Mesothelial cell of epicardium (in vitro differentiated cells): ENCODE measurements around the gene RIPPLY3. TPM values are rescaled to one million over a fixed set of nuclear protein-coding genes. Genes with fewer than 3 reads are reported as not detected.

ENCODE experiments used
- DNase-seq, 2 experiments: peaks; one replicate each; pipeline ENCODE4 v3.0.0; 2021; ENCODE audit warnings: low spot score in 2 of 2; ENCODE audit not compliant: unreplicated experiment in 2 of 2
- H3K27ac Mint-ChIP-seq: 2 replicates; pipeline ENCODE4 v1.8.0; 2021; ENCODE audit warnings: mixed read lengths
- H3K27me3 Mint-ChIP-seq: 2 replicates; pipeline ENCODE4 v1.8.0; 2021; ENCODE audit warnings: low read depth, mixed read lengths
- H3K36me3 Mint-ChIP-seq: 2 replicates; pipeline ENCODE4 v1.8.0; 2021; ENCODE audit warnings: mixed read lengths
- H3K4me1 Mint-ChIP-seq: 2 replicates; pipeline ENCODE4 v1.8.0; 2021; ENCODE audit warnings: mixed read lengths
- H3K4me3 Mint-ChIP-seq: 2 replicates; pipeline ENCODE4 v1.8.0; 2021; ENCODE audit warnings: mild to moderate bottlenecking, moderate library complexity, mixed read lengths
- H3K9me3 Mint-ChIP-seq: 2 replicates; pipeline ENCODE4 v1.8.0; 2021; ENCODE audit warnings: mixed read lengths
- CTCF ChIP-seq: fragments of 200-600 bp; sonication (generic); IDR thresholded peaks from one replicate; pipeline ENCODE4 v1.5.0; 2021; ENCODE audit warnings: antibody characterized with exemption; ENCODE audit not compliant: unreplicated experiment
- total RNA-seq: library from RNA; stranded (reverse); gene quantifications from 3 replicates; pipeline ENCODE4 v1.2.1, GENCODE V29; 2021

RIPPLY3 gene
- total RNA-seq, 1 donor from 2014 or later, result 0.54 TPM

DNA sequence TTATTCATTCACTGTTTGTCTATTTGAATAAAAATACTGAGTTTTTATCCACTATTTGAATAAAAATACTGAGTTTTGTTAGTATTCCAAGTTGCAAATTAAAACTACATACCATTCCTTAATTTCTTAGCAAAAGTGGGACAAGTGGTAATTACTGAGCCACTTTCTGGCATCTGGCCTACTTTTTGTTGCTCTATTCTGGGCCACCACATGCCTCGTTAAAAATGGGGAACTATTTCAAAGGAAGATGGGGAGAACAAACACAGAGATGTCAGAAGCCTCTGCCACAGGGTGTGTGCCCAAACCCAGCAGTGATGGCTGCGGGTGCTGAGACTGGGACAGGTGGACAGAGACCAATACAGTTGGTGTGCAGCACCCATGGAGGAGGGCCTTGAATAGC lies 51.8 kb downstream of the RIPPLY3 start:
- no peak for TF ChIP-seq CTCF
- no peak overlapping the region for H3K27ac Mint-ChIP-seq
- DNase-seq, result no peak
- no peak overlapping the region for H3K4me3 Mint-ChIP-seq
- H3K36me3 Mint-ChIP-seq, result no peaks in the 10 kb centered on the region
- peaks cover 28% of the 10 kb centered on the region for H3K4me1 Mint-ChIP-seq
- H3K9me3 Mint-ChIP-seq, result peaks cover 6% of the 10 kb centered on the region
- H3K27me3 Mint-ChIP-seq, result no peaks in the 10 kb centered on the region

DNA sequence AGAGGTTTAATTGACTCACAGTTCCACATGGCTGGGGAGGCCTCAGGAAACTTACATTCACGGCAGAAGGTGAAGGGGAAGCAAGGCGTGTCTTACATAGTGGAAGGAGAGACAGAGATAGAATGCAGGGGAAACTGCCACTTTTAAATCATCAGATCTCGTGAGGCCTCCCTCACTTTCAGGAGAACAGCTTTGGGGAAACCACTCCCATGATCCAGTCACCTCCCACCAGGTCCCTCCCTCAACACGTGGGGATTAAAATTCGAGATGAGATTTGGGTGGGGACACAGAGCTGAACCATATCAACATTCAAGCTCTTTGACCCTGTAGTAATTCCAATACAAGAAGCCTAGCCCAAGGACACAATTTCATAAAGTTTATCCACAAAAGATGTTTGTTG lies 52.7 kb downstream of the RIPPLY3 start:
- Mint-ChIP-seq H3K27ac (peak overlapping the region; percentile 34), H3K27me3 (no peaks in the 10 kb centered on the region), H3K4me1 (peaks cover 33% of the 10 kb centered on the region), H3K9me3 (peaks cover 6% of the 10 kb centered on the region), H3K36me3 (no peaks in the 10 kb centered on the region), H3K4me3 (no peak overlapping the region)
- no peak for DNase-seq
- no peak for TF ChIP-seq CTCF

GRCh38 chr21:37060296-37060695 lies 53.8 kb downstream of the RIPPLY3 start:
- Mint-ChIP-seq H3K36me3 (no peaks in the 10 kb centered on the region), H3K9me3 (peaks cover 6% of the 10 kb centered on the region), H3K27me3 (no peaks in the 10 kb centered on the region), H3K4me3 (no peak overlapping the region), H3K27ac (peak overlapping the region; percentile 3), H3K4me1 (peaks cover 23% of the 10 kb centered on the region)
- no peak for TF ChIP-seq CTCF
- no peak for DNase-seq

DNA sequence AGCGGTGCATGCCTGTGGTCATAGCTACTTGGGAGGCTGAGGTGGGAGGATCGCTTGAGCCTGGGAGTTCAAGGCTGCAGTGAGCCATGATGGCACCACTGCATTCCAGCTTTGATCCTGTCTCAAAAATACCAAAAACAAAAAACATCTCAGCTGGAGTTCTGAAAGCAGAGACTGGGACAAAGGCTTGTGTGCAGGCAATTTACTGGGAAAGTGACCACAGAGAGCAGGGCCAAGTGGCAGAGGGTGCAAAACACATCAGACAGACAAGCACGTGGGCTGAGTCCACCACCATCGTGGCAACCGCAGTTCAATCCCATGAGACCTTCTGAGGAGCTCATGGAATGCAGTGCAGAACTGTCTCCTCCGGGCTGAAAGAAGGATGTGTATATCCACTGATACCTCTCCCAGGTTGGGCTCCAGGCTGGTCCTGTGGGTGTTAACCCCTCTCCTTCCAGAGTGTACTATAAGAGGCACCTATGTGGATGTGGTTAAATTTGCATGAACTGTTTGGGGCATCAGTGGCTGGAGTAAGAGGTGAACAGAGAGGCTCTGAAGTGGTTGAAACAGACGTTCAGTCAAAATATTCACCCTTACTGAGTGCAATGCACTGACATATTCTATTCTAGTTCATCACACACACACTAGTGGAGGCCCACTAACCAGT lies 55.6 kb downstream of the RIPPLY3 start:
- DNase-seq, result no peak
- H3K4me1 Mint-ChIP-seq, result peaks cover 20% of the 10 kb centered on the region
- H3K4me3 Mint-ChIP-seq, result no peak overlapping the region
- H3K9me3 Mint-ChIP-seq, result no peaks in the 10 kb centered on the region
- H3K27me3 Mint-ChIP-seq, result no peaks in the 10 kb centered on the region
- peaks cover 3% of the 10 kb centered on the region for H3K36me3 Mint-ChIP-seq
- no peak for TF ChIP-seq CTCF
- no peak overlapping the region for H3K27ac Mint-ChIP-seq

DNA sequence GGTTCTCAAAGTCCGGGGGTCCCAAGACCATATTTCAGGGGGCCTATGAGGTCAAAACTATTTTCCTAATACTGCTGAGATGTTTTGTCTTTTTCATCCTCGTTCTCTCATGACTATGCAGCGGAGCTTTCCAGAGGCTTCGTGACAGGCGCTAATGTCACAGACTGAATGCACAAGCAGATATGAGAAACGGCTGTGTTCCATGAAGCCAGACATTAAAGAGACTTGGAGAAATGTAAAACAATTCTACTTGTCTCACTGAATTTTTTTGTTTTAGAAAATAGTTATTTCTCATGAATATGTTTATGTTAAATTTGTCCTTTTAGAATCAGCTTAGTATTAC lies 56.1 kb downstream of the RIPPLY3 start:
- H3K4me3 Mint-ChIP-seq, result no peak overlapping the region
- DNase-seq, result no peak
- H3K9me3 Mint-ChIP-seq, result no peaks in the 10 kb centered on the region
- no peaks in the 10 kb centered on the region for H3K27me3 Mint-ChIP-seq
- peaks cover 4% of the 10 kb centered on the region for H3K36me3 Mint-ChIP-seq
- no peak overlapping the region for H3K27ac Mint-ChIP-seq
- no peak for TF ChIP-seq CTCF
- peaks cover 20% of the 10 kb centered on the region for H3K4me1 Mint-ChIP-seq

DNA sequence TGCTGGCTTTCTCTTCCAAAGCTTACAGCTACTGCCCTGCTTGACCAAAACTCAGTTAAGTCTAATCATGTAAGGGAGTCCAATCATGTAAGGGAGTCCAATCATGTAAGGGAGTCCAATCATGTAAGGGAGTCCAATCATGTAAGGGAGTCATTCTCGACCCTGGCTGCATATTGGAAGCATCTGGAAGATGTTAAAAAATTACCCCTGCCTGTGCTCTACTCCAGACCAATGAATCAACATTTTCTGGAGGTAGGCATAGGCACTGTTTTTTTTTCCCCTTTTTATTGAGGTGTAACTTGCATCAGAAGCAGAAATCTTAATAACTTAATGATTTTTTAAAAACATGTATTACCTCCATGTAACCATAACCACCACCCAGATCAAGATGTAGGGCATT lies 56.9 kb downstream of the RIPPLY3 start:
- no peak overlapping the region for H3K27ac Mint-ChIP-seq
- TF ChIP-seq CTCF, result no peak
- peaks cover 2% of the 10 kb centered on the region for H3K9me3 Mint-ChIP-seq
- no peak for DNase-seq
- peaks cover 20% of the 10 kb centered on the region for H3K4me1 Mint-ChIP-seq
- no peak overlapping the region for H3K4me3 Mint-ChIP-seq
- H3K27me3 Mint-ChIP-seq, result no peaks in the 10 kb centered on the region
- peaks cover 8% of the 10 kb centered on the region for H3K36me3 Mint-ChIP-seq
